22Rv1 (cell line): ENCODE measurements around the gene CORO2B.

Source experiments
- CTCF ChIP-seq: fragments of 450-650 bp; IDR thresholded peaks from 2 replicates; pipeline ENCODE4 v1.5.1; 2017; ENCODE audit warnings: mild to moderate bottlenecking
- ZFX ChIP-seq: fragments of 450-650 bp; IDR thresholded peaks from 2 replicates; pipeline ENCODE4 v1.6.1; 2017; ENCODE audit warnings: antibody characterized with exemption, borderline replicate concordance

- TF ChIP-seq CTCF: no peak
- no peak for TF ChIP-seq ZFX
Observed at GRCh38 chr15:68719051-68719450, 140.3 kb downstream of the CORO2B start.
